Epithelial cell of alveolus of lung (primary cell): Measurements from ENCODE around the gene NPM1. TPM values are rescaled to one million over a fixed set of nuclear protein-coding genes. Genes with fewer than 3 reads are reported as not detected.

Experiments
- total RNA-seq: library from RNA; depleted of rRNA; stranded (reverse); fragments of >200 nt; gene quantifications from 2 replicates; pipeline ENCODE4 v1.2.1, GENCODE V29; 2015

The NPM1 gene
- 1,251 and 2,329 TPM in 2 replicates for total RNA-seq

GRCh38 chr5:171387345-171387969 lies at the start of gene NPM1:
NPM1 (plus strand) TSS chr5:171387849; CDS start chr5:171387949, 100 bp downstream.

GRCh38 chr5:171418982-171419687 lies 31.5 kb downstream of the NPM1 start, which contains the start of gene FGF18:
FGF18 (plus strand) TSS chr5:171419647; CDS start chr5:171420200, 553 bp downstream.

Other genes starting within 250 kb of the NPM1 start
- gene TLX3, start 78.6 kb upstream of the NPM1 start, total RNA-seq = not detected in 2 replicates
- not detected in 2 replicates for gene FGF18, start 31.8 kb downstream of the NPM1 start, total RNA-seq